ENCODE results near the gene INTS3.

INTS3 gene

GRCh38 chr1:153748903-153749302, 21.1 kb downstream of the INTS3 start:
- Histone ChIP-seq H3K36me3 (replicated peaks; ENCODE audit: insufficient read depth, low read length) (peaks cover 10% of the 10 kb centered on the region), H3K27me3 (replicated peaks; ENCODE audit: insufficient read depth, low read length) (no peaks in the 10 kb centered on the region), H2AFZ (ENCODE audit: low read length) (no peak overlapping the region), H4K20me1 (ENCODE audit: insufficient read depth, low read length) (no peaks in the 10 kb centered on the region), H3K4me1 (ENCODE audit: low read length) (peaks cover 6% of the 10 kb centered on the region; the same call in 1 of the 2 replicates), H3K27ac (ENCODE audit: low read length) (no peak overlapping the region), H3K9ac (ENCODE audit: low read length) (no peak overlapping the region), H3K4me3 (ENCODE audit: low read length) (no peak overlapping the region), H3K79me2 (ENCODE audit: low read length) (no peaks in the 10 kb centered on the region), H3F3A (ENCODE audit: insufficient read depth, low read length) (peaks cover under 1% of the 10 kb centered on the region; the same call in 1 of the 2 replicates), H3K4me2 (ENCODE audit: low read depth, low read length) (no peak overlapping the region), H3K9me3 (replicated peaks; ENCODE audit: insufficient read depth, low read length) (no peaks in the 10 kb centered on the region), H3K9me2 (replicated peaks; ENCODE audit: insufficient read depth, low read length) (no peaks in the 10 kb centered on the region)
- no peak for DNase-seq
- TF ChIP-seq EZH2 (optimal IDR thresholded peaks at IDR 0.05; ENCODE audit: low read depth, low read length) (no peak), EZH2phosphoT487 (IDR thresholded peaks at IDR 0.05; ENCODE audit: low read length) (no peak), CTCF (IDR thresholded peaks at IDR 0.05; ENCODE audit: low read length) (no peak)

- H3K9me2 ChIP-seq (replicated peaks; ENCODE audit: insufficient read depth, low read length): no peaks in the 10 kb centered on the region
- peak; percentile 86 for DNase-seq
- no peak overlapping the region for H3K27ac ChIP-seq (ENCODE audit: low read length)
- no peaks in the 10 kb centered on the region for H3K27me3 ChIP-seq (replicated peaks; ENCODE audit: insufficient read depth, low read length)
- H3K4me2 ChIP-seq (ENCODE audit: low read depth, low read length): no peak overlapping the region
- H2AFZ ChIP-seq (ENCODE audit: low read length): no peak overlapping the region
- H3K4me1 ChIP-seq (ENCODE audit: low read length): 0 out of 2 replicates have a peak, but pooled peaks cover under 1% of the 10 kb centered on the region
- H4K20me1 ChIP-seq (ENCODE audit: insufficient read depth, low read length): no peaks in the 10 kb centered on the region
- H3F3A ChIP-seq (ENCODE audit: insufficient read depth, low read length): no peaks in the 10 kb centered on the region; the same call in 1 of the 2 replicates
- no peaks in the 10 kb centered on the region for H3K79me2 ChIP-seq (ENCODE audit: low read length)
- no peaks in the 10 kb centered on the region for H3K9me3 ChIP-seq (replicated peaks; ENCODE audit: insufficient read depth, low read length)
- no peak overlapping the region for H3K4me3 ChIP-seq (ENCODE audit: low read length)
- H3K9ac ChIP-seq (ENCODE audit: low read length): no peak overlapping the region
- peaks cover 10% of the 10 kb centered on the region for H3K36me3 ChIP-seq (replicated peaks; ENCODE audit: insufficient read depth, low read length)
- TF ChIP-seq EZH2 (optimal IDR thresholded peaks at IDR 0.05; ENCODE audit: low read depth, low read length) (no peak), CTCF (IDR thresholded peaks at IDR 0.05; ENCODE audit: low read length) (peak; percentile 99), EZH2phosphoT487 (IDR thresholded peaks at IDR 0.05; ENCODE audit: low read length) (no peak)
These were observed 21.7 kb downstream of the INTS3 start for GRCh38 chr1:153749408-153750005.

GRCh38 chr1:153750026-153750995, 22.5 kb downstream of the INTS3 start:
- H3F3A ChIP-seq (ENCODE audit: insufficient read depth, low read length): no peaks in the 10 kb centered on the region; the same call in 1 of the 2 replicates
- no peak for DNase-seq
- H3K27ac ChIP-seq (ENCODE audit: low read length): no peak overlapping the region
- no peak overlapping the region for H3K4me3 ChIP-seq (ENCODE audit: low read length)
- no peaks in the 10 kb centered on the region for H3K4me1 ChIP-seq (ENCODE audit: low read length)
- H3K36me3 ChIP-seq (replicated peaks; ENCODE audit: insufficient read depth, low read length): peaks cover 10% of the 10 kb centered on the region; the same call in 1 of the 2 replicates
- no peaks in the 10 kb centered on the region for H3K79me2 ChIP-seq (ENCODE audit: low read length)
- no peaks in the 10 kb centered on the region for H4K20me1 ChIP-seq (ENCODE audit: insufficient read depth, low read length)
- H3K4me2 ChIP-seq (ENCODE audit: low read depth, low read length): no peak overlapping the region
- TF ChIP-seq EZH2phosphoT487 (IDR thresholded peaks at IDR 0.05; ENCODE audit: low read length): no peak
- no peak for TF ChIP-seq EZH2 (optimal IDR thresholded peaks at IDR 0.05; ENCODE audit: low read depth, low read length)
- TF ChIP-seq CTCF (IDR thresholded peaks at IDR 0.05; ENCODE audit: low read length): no peak
- no peaks in the 10 kb centered on the region for H3K9me2 ChIP-seq (replicated peaks; ENCODE audit: insufficient read depth, low read length)
- H3K9me3 ChIP-seq (replicated peaks; ENCODE audit: insufficient read depth, low read length): no peaks in the 10 kb centered on the region
- H2AFZ ChIP-seq (ENCODE audit: low read length): no peak overlapping the region
- H3K27me3 ChIP-seq (replicated peaks; ENCODE audit: insufficient read depth, low read length): no peaks in the 10 kb centered on the region
- H3K9ac ChIP-seq (ENCODE audit: low read length): no peak overlapping the region
